Activated T-cell treated with anti-CD3 and anti-CD28 coated beads, Interleukin-2, amount 50 U/mL, for 48 hours (primary cell): ENCODE measurements around the gene CCL24.
"Not testable (repeated sequence)": the region's sequence is repeated elsewhere in the genome, so short reads cannot be mapped to it uniquely, and the experiment has no call there.

Source experiments
- DNase-seq, 2 experiments: peaks; one replicate each; pipeline ENCODE4 v3.0.0-alpha.2; 2020

Gene CCL24

DNA sequence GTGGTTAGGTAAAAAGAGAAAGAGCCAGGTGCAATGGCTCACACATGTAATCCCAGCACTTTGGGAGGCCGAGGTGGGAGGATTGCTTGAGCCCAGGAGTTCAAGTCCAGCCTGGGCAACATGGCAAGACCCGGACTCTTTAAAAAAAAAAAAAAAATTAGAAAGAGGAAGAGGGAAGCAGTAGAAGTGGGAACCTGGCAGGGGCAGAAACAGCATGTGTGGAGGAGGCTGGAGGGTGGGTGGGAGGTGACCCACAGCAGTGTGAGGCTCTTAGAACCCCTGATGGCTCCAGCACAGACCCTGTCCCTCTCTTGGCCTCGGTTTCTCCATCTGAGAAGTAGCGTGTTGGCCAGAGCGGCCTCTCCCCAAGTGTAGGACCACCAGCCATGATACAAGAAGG is 4.9 kb upstream of the CCL24 start:
- no peak for DNase-seq

DNA sequence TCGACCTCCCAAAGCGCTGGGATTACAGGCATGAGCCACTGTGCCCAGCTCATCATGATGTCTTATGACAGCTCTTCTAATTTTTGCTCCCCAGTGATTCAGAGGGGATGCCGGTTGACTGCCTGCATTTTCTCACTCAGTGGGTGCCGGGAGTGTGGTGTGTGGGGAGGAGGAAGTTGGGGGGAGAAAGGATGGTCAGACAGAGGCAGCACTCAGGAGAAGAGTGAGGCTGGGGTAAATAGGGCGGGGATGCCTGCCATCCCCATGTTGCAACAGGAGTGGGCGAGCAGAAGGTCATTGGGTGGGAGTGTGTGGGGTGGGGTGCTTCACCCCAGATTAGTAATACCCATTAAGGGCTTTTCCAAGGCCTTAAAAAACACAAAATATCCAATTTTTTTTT is 3.5 kb upstream of the CCL24 start:
- DNase-seq = no peak

DNA sequence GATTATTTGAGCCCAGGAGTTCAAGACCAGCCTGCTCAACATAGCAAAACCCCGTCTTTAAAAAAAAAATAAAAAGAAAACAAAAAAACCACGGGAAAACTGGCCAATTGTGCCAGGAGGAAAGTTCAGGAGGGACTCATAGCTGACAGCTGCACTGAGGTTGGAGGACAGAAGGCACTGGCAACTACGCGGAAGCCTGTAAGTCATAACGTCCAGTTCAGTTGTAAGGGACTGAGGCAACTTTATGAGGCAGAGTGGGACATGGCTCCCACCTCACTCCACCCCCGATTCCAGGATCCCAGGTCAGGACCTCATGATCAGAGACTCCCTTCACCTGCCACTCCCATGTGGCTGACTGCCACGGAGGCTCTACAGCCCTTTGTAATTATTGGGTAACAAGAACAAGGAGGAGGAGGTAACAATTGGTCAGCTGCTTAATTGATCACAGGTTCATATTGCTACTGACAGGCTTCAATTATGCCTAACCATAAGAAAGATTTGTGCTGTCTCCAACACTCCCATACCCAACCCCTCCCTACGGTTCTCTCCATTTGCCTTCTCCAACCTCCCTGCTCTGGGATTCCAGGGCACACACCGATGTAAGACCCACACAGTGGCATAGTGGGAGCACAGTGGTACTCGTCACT is 1.9 kb upstream of the CCL24 start:
- no peak for DNase-seq

DNA sequence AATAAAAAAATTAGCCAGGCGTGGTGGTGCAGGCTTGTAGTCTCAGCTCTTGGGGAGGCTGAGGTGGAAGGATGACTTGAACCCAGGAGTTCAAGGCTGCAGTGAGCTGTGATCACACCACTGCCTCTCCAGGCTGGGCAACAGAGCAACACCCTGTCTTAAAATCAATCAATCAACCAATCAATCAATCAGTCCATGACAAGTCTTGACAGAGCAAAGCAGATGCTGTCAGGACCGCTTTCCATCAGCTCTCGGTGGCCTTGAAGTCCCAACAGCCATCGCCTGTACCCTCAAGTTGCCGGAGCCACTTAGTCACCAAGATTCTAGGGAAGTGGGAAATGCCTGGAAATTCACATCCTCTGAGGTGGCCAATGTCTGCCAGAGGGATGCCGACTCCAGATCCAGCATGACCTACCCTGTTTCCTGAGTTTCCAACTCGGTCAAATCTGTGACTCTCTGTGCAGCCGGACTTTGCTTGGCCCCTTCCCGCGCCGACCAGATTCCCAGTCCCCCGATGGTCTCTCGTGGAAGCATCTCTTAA is 871 bp upstream of the CCL24 start:
- DNase-seq = no peak

DNA sequence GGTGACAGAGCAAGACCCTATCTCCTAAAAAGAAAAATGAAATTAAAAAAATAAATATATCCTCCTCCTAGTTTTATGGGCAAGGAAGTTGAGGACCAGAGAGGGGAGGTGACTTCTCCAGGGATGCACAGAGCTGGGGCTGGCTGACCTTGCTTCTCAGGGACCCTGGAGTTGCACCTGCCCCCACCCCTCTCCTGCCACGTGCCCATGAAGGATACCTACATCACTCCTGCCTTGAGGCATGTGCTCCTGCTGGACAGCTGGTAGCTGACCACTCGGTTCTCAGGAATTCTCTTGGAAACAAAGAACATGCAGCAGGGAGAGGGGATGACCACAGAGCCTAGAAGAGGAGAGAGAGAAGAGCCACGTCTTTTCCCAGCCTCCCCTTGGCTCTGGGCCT is 522 bp downstream of the CCL24 start:
- no peak for DNase-seq

DNA sequence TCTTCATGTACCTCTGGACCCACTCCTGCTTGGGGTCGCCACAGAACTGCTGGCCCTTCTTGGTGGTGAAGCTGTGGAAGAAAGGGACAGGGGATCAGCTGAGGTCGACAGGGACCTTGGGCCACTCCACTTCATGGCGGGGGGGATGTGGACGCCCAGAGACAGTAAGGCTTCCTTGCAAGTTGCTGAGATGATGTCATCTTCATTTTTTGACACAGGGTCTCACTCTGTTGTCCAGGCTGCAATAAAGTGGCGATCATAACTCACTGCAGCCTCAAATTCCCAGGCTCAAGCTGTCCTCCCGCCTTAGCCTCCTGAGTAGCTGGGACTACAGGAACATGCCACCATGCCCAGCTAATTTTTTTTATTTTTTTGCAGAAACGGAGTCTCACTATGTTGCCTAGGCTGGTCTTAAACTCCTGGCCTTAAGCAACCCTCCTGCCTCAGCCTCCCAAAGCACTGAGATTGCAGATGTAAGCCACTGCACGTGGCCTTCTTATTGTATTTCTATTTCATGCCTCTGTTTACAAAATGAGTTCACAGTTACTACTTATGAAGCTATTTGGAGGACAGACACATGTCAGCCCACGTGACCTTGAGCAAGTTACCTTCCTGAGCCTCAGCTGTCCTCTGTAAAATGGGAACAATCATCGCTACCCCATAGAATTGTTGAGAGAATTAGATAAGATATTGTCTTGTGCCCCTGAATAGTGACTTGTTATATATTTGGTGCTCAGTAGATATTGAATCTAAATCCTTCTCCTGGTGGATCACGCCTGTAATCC is 1.5 kb downstream of the CCL24 start:
- no peak for DNase-seq

DNA sequence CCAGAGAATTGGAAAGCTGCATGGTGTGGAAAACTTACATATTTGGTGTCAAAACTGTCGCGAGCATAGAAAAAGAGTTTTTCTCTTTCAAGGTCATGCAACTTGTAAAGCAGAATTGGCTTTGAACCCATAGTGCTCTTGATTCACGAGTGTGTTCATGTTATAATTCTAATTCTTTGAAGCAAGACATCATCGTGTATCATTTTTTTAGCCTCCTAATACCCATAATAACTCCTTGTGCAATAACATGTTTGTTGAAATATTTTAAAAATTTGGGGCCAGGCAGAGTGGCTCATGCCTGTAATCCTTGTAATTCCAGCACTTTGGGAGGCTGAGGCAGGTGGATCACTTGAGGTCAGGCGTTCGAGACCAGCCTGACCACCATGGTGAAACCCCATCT is 4.2 kb downstream of the CCL24 start:
- no peak for DNase-seq

DNA sequence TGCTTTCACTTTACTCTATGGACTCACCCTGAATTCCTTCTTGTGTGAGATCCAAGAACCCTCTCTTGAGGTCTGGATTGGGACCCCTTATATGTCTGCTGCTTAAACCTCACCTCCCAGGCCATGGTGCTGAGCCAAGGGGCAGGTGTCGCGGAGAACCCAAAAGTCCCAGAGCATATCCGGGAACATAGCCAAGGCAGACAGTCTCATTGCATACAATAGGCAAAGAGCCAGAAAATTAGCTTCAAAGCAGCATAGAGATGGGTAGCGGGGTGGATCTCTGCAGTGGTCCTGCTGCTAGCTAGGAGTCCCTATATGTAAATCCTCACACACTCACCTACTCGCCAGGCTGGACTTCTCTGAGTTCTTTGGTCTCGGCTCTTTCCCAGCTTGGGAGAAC is 5.5 kb downstream of the CCL24 start:
- DNase-seq = no peak

DNA sequence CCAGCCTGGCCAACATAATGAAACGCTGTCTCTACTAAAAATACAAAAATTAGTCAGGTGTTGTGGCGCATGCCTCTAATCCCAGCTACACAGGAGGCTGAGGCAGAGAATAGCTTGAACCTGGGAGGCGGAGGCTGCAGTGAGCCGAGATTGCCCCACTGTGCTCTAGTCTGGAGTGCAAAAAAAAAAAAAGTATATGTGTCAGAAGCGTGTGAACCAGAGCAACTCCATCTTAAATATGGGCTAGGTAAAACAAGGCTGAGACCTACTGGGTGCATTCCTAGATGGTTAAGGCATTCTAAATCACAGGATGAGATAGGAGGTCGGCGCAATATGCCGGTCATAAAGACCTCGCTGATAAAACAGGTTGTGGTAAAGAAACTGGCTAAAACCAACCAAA is 6.2 kb downstream of the CCL24 start:
- no peak for DNase-seq

DNA sequence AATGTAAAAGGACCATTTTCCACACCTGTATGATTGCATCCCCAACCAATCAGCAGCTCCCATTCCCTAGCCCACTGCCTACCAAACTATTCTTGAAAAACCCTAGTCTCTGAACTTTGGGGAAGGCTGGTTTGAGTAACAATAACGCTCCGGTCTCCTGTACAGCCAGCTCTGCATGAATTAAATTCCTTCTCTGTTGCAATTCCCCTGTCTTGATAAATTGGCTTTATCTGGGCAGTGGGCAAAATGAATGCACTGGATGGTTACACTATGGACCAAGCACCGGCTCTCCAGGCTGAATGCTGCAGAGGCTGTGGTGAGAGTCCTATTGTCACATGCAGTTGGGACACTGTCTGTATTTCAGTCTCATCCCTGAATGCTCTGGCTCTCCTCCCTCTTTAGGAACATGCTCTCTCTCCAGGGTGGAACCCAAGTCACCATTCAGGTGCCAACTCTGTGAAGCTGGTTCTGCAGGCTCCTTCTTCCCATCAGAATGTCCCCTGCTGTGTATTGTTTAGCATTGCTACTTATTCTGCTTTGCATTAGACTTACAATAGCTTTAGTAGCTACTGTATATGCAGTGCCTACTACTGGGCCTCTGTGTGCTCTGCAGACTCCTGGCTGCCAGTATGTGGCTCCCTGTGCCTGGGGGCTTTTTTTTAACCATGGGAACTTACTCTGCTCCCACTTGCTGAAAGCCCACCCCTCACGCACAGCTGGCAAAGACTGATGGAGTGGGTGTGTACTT is 6.9 kb downstream of the CCL24 start:
- no peak for DNase-seq

DNA sequence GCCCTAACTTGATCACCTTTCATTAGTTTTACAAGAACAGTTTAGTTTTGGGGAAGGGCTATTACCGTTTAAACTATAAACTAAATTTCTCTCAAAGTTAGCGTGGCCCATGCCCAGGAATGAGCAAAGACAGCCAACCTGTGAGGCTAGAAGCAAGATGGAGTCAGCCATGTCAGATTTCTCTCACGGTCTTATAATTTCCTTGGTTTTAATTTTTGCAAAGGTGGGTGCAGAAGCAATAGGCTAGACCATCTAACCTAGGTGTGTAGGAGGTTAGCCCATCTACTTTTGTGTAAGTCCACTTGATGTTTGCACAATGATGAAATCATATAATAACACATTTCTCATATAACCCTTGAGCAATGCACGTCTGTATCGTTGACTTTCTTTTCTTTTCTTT is 8.9 kb downstream of the CCL24 start:
- DNase-seq = no peak

DNA sequence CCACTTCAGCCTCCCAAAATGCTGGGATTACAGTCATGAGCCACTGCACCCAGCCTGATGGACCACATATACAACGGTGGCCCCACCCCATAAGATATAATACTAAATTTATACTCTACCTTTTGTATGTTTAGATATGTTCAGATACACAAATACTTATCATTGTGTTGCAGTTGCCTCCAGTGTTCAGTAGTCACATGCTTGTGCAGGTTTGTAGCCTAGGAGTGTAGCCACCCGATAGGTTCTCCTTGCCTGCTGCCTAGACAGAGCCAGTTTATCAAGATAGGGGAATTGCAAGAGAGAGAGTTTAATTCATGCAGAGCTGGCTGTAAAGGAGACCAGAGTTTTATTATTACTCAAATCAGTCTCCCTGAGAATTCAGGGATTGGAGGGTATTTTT is 9.6 kb downstream of the CCL24 start:
- no peak for DNase-seq

DNA sequence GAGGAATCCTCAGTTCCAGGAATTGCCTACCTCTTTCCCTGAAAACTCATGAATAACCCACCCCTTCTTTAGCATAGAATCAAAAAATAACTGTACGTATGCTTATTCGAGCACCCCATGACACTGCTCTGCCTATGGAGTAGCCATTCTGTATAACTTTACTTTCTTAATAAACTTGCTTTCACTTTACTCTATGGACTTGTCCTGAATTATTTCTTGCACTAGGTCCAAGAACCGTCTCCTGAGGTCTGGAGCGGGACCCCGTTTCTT is 11.1 kb downstream of the CCL24 start:
- no peak for DNase-seq

DNA sequence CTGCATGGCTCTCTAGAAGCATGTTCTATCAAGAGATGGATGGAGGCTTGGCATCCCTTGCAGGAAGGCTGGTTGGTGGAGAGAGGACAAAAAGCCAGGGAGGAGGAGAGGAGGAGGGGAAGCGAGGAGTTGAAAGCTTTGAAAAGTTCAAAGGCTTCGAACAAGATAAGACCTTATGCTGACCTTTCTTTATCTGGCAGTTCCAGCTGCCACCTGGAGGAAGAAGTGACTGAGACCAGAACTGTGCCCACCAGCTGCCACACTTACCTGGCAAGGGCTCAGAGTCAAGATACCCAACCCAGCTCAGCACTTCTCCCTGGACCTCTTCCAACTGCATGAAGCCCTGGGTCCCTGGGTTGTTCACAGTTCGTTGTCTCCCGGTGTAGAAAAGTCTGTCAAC is 14.8 kb downstream of the CCL24 start:
- no peak for DNase-seq

DNA sequence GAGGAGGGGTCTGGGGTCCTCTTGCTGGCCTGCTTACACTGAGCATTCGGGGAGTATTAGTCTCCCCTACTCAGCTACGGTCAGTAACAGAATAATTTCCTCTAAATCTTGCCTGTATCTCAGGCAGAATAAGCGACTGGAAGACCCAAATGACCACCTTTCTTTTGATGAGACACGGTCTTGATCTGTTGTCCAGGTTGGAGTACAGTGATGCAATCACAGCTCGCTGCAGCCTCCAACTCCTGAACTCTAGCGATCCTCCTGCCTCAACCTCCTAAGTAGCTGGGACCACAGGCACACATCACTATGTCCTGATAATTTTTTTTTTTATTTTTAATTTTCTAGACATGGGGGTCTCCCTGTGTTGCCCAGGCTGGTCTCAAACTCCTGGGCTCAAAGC is 17.2 kb downstream of the CCL24 start:
- no peak for DNase-seq

DNA sequence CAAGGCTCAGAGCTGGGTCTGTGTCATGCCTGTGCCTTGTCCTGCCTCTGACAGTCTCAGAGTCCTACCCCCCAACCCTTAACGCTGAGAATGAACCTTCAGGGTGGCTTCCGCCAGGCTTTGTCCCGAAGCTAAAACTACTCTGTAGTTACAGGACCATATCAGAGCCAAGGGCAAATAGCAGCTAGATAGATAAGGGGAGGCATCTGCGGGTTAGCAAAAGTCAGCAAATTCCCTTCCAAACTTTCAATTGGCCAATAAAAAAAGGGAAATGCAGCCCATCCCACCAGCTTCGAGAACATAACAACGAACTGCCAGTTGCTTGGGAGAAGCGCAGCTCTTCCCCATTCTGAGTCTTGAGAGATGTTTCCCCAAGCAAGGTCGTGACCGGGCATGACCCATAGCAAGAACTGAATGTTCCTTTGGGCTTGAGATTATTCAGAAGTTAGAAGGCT is 17.7 kb downstream of the CCL24 start:
- no peak for DNase-seq

DNA sequence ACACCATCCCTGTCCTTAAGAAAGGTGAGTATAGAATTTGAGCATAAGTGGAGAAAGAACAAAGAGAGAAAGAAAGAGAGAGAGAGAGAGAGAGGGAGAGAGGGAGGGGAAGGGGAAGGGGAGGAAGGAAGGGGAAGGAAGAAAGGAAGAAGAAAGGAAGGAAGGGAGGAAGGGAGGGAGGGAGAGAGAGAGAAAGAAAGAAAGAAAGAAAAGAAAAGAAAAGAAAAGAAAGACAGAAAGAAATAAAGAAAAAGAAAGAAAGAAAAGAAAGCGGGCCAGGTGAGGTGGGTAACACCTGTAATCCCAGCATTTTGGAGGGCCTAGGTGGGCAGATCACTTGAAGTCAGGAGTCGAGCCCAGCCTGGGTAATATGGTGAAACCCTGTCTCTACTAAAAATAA is 19.9 kb downstream of the CCL24 start:
- DNase-seq = no peak

DNA sequence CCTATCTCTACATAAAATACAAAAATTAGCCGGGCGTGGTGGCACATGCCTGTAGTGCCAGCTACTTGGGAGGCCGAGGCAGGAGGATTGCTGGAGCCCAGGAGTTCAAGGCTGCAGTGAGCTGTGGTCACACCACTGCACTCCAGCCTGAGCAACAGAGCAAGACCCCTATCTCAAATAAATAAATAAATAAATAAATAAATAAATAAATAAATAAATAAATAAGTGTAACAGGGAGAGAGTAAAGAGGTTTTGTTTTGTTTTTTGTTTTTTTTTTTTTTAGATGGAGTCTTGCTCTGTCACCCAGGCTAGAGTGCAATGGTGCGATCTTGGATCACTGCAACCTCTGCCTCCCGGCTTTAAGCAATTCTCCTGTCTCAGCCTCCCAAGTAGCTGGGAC is 21.0 kb downstream of the CCL24 start:
- DNase-seq = not testable (repeated sequence)

DNA sequence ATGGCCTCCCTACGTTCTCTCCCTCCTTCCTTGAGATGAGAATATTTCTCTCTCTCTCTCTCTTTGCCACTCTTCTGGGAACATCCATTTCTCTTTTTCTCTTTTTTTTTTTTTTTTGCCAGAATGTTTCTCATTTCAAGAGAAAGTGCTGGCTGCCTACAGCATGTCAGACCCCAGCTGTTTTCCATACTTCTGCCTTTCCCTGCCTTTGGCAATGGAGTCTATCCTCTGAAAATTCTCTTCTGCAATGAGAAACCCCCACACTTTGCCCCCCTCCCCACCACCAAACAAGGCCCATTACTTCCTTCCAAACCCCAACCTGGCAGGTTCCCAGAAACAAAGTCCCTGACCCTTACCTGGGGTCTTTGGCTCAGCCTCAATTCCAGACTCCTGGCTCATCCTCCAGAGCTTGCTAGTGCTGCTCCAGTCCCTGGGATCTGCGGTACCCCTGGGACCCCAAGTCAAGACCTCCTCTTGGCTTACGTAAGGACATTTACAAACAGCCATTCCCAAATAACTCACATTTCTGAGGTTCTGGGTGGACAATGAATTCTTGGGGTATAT is 24.2 kb downstream of the CCL24 start:
- no peak for DNase-seq

DNA sequence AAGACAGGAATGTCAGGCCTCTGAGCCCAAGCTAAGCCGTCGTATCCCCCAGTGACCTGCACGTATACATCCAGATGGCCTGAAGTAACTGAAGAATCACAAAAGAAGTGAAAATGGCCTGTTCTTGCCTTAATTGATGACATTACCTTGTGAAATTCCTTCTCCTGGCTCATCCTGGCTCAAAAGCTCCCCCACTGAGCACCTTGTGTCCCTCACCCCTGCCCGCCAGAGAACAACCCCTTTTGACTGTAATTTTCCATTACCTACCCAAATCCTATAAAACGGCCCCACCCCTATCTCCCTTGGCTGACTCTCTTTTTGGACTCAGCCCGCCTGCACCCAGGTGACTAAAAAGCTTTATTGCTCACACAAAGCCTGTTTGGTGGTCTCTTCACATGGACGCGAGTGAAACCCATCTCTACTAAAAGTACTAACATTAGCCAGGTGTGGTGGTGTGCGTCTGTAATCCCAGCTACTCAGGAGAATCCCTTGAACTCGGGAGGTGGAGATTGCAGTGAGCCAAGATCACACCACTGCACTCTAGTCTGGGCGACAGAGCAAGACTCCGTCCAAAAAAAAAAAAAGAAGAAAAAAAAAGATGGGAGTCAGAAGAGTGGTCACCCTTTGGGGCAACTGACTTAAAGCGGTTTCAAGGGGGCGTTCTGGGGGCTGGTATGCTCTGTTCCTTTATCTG is 25.3 kb downstream of the CCL24 start:
- not testable (repeated sequence) for DNase-seq

DNA sequence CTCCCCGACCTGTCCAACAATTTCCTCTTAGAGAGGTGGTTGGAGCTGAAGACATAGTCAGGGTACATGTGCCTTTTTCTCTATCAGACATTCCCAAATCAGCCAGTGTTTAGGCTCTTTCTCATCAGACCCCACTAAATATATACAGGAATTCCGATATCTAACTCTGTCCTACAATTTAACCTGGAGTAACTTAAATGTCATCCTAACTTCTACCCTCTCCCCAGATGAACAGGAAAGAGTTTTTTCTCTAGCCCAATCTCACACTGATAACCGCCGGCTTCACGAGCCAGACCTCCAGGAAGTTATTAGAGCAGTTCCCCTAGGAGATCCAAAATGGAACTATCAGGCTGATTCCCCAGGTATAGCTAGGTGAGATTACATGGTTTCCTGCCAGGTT is 30.5 kb downstream of the CCL24 start:
- not testable (repeated sequence) for DNase-seq

DNA sequence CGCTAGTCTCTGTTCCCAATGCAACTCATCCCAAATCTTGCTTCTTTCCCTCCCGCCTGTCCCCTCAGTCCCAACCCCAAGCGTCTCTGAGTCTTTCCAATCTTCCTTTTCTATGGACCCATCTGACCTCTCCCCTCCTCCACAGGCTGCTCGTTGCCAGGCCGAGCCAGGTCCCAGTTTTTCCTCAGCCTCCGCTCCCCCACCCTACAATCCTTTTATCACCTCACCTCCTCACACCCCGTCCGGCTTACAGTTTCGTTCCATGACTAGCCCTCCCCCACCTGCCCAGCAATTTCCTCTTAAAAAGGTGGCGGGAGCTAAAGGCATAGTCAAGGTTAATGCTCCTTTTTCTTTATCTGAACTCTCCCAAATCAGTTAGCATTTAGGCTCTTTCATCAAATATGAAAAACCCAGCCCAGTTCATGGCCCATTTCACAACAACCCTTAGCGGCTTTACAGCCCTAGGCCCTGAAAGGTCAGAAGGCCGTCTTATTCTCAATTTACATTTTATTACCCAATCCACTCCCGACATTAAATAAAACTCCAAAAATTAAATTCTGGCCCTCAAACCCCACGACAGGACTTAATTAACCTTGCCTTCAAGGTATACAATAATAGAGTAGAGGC is 32.8 kb downstream of the CCL24 start:
- not testable (repeated sequence) for DNase-seq

DNA sequence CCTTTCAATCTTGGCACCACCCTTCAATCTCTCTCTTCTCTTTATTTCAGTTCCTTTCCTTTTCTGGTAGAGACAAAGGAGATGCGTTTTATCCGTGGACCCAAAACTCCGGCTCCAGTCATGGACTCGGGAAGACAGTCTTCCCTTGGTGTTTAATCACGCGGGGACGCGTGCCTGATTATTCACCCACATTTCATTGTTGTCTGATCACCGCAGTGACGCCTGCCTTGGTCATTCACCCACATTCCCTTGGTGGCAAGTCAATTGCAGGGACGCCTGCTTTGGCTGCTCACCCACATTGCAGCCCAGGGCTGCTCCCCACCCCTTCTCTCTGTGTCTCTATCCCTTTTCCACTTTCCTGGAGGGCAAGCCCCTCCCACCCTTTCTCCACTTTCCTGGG is 34.1 kb downstream of the CCL24 start:
- not testable (repeated sequence) for DNase-seq
